T-cell (primary cell): Measurements from ENCODE around the gene EBNA1BP2. TPM values are rescaled to one million over a fixed set of nuclear protein-coding genes. Genes with fewer than 3 reads are reported as not detected.
"Not testable (repeated sequence)": the region's sequence is repeated elsewhere in the genome, so short reads cannot be mapped to it uniquely, and the experiment has no call there.

ENCODE experiments used
- ATAC-seq, 4 experiments: fragments of 200-7000 bp in 3 of 4; fragments of 150-1000 bp in 1 of 4; cut with Tn5 transposase; replicated peaks in 1 of 4; 1 replicate in 3 of 4; 2 replicates in 1 of 4; pipeline ENCODE4 v1.10.0; 2021; ENCODE audit warnings: moderate library complexity in 3 of 4, mild to moderate bottlenecking in 2 of 4, moderate number of reproducible peaks in 1 of 4
- CTCF ChIA-PET, 2 donors: fragments of 300-600 bp; sonication (Branson Sonifier 250); formaldehyde crosslinking; loops; one replicate each; lab custom pipeline; 2022; ENCODE audit warnings: antibody characterized with exemption in 2 of 2; lab: Charles Lee
- POLR2A ChIA-PET, 2 donors: fragments of 300-600 bp; sonication (Branson Sonifier 250); formaldehyde crosslinking; loops; one replicate each; lab custom pipeline; 2022; ENCODE audit warnings: antibody characterized with exemption in 2 of 2; lab: Charles Lee
- DNase-seq, 35 experiments: peaks; one replicate each; pipeline versions ENCODE4 v3.0.0 to v3.0.0-alpha.2; 2013 to 2023
- H3K27ac ChIP-seq: one replicate; pipeline ENCODE4 v1.5.1; 2013; ENCODE audit warnings: low read length
- H3K27me3 ChIP-seq, 2 experiments: replicated peaks in 1 of 2; 1 replicate in 1 of 2; 2 replicates in 1 of 2; pipeline versions ENCODE4 v1.6.1 to v1.7.0; 2013; ENCODE audit warnings: low read length in 1 of 2, mixed read lengths in 1 of 2; ENCODE audit not compliant: control insufficient read depth in 2 of 2, insufficient read depth in 2 of 2; ENCODE audit errors: extremely low read depth in 1 of 2
- H3K36me3 ChIP-seq, 2 donors: 1 replicate in 1 of 2; 2 replicates in 1 of 2; pipeline versions ENCODE4 v1.6.1 to v1.7.0; 2013; ENCODE audit warnings: low read length in 1 of 2; ENCODE audit not compliant: control insufficient read depth in 2 of 2, insufficient read depth in 1 of 2; ENCODE audit errors: extremely low read depth in 1 of 2
- H3K4me1 ChIP-seq, 2 experiments: 1 replicate in 1 of 2; 2 replicates in 1 of 2; pipeline versions ENCODE4 v1.6.1 to v1.7.0; 2013; ENCODE audit warnings: low read length in 2 of 2, mixed read lengths in 1 of 2; ENCODE audit not compliant: insufficient read depth in 2 of 2, control insufficient read depth in 1 of 2; ENCODE audit errors: extremely low read depth in 1 of 2
- H3K4me3 ChIP-seq, 2 donors: 1 replicate in 1 of 2; 2 replicates in 1 of 2; pipeline versions ENCODE4 v1.5.1 to v1.7.0; 2013; ENCODE audit warnings: mild to moderate bottlenecking in 2 of 2, low read length in 1 of 2, moderate library complexity in 1 of 2; ENCODE audit not compliant: control insufficient read depth in 1 of 2; ENCODE audit errors: extremely low read depth in 1 of 2
- H3K9me3 ChIP-seq: 2 replicates; pipeline ENCODE4 v1.7.0; 2013
- H3K27ac Mint-ChIP-seq, 2 donors: one replicate each; pipeline ENCODE4 v1.8.0; 2020 to 2021; ENCODE audit warnings: mild to moderate bottlenecking in 2 of 2, mixed read lengths in 2 of 2
- H3K27me3 Mint-ChIP-seq, 2 donors: one replicate each; pipeline ENCODE4 v1.8.0; 2021 to 2022; ENCODE audit warnings: mixed read lengths in 2 of 2
- H3K36me3 Mint-ChIP-seq: one replicate; pipeline ENCODE4 v1.8.0; 2021; ENCODE audit warnings: mixed read lengths
- H3K4me1 Mint-ChIP-seq, 3 donors: one replicate each; pipeline ENCODE4 v1.8.0; 2020 to 2022; ENCODE audit warnings: mixed read lengths in 3 of 3, mild to moderate bottlenecking in 1 of 3
- H3K4me3 Mint-ChIP-seq, 3 donors: one replicate each; pipeline ENCODE4 v1.8.0; 2020 to 2022; ENCODE audit warnings: mild to moderate bottlenecking in 3 of 3, mixed read lengths in 3 of 3, moderate library complexity in 3 of 3
- H3K9me3 Mint-ChIP-seq, 3 donors: one replicate each; pipeline ENCODE4 v1.8.0; 2020 to 2022; ENCODE audit warnings: mixed read lengths in 3 of 3
- WGBS: methylation state at CpG from one replicate; pipeline ENCODE4 v1.1.5; 2013; ENCODE audit warnings: missing lambda C conversion rate; ENCODE audit not compliant: insufficient coverage; 5-methylcytosine and 5-hydroxymethylcytosine counted together
- total RNA-seq, 35 experiments: library from RNA in 6 of 35; stranded (reverse) in 6 of 35; fragments of 120-200 nt in 1 of 35; gene quantifications; one replicate each; pipeline versions ENCODE4 v1.2.1 to v1.2.4 and lab custom pipeline; 2013 to 2026

Gene EBNA1BP2
- total RNA-seq, 5 donors from 2014 or later (not counting 1 experiment from before 2014, with no cell fraction given), result 18.4 to 38.1 (median 31.2) TPM

DNA sequence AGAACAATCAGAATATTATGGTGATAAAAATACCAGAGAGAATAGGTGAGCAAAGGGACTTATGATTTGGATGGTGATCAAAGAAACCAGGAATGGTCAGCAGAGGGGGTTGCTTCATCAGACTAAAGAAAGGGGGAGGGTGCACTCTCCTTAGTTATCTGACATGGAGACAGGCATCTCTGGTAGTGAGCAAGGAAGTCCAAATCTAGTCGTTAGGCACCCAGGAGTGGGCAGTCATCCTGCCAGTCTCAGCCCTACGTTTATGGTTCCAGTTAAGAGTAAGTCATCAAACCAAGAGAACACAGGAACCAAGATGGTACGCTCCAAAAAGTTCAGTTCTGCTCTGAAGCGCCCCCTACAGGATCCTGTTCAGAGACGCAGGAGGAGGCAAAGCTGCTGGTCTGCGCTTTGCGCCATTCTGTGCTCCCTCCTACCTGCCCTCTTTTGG lies 28.6 kb downstream of the EBNA1BP2 start:
- H3K4me1 ChIP-seq, result peaks cover 0 to 8% of the 10 kb centered on the region in 2 experiments
- ATAC-seq, result no peak
- H3K27ac Mint-ChIP-seq, result no peak overlapping the region
- WGBS, result 44% methylated on average over 7 of the region's 7 CpGs
- POLR2A ChIA-PET, result no interaction called here
- peaks cover 0 to 10% (median 2%) of the 10 kb centered on the region in 3 donors for H3K9me3 Mint-ChIP-seq
- H3K4me1 Mint-ChIP-seq, result peaks cover 2 to 8% (median 6%) of the 10 kb centered on the region in 3 donors
- H3K27me3 Mint-ChIP-seq, result peaks cover 46 to 61% of the 10 kb centered on the region in 2 donors
- H3K36me3 Mint-ChIP-seq, result no peaks in the 10 kb centered on the region
- no peaks in the 10 kb centered on the region for H3K9me3 ChIP-seq
- no peaks in the 10 kb centered on the region for H3K36me3 ChIP-seq
- H3K27ac ChIP-seq, result no peak overlapping the region
- H3K27me3 ChIP-seq, result peaks cover 0 to 37% of the 10 kb centered on the region in 2 experiments
- H3K4me3 Mint-ChIP-seq, result no peak overlapping the region
- no peak for DNase-seq
- CTCF ChIA-PET, result no interaction called here
- H3K4me3 ChIP-seq, result no peak overlapping the region

DNA sequence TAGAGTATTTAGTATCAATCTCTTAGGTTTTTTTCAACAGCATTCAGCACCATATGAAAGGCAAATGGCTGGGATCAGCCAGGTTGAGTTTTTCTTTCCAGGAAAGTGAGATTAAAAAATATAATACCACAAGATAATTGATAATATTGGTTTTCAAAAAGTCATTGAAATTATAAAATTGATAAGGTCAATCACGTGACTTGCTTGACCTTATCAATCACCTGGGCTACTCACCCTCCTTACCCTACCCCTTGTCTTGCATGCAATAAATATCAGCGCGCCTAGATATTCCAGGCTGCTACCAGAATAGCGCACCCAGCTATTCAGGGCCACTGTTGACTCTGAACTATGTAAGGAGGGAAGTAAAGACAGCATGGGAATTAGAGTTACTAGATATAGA lies 31.5 kb downstream of the EBNA1BP2 start:
- POLR2A ChIA-PET, result no interaction called here
- peaks cover 35 to 49% of the 10 kb centered on the region in 2 donors for H3K27me3 Mint-ChIP-seq
- H3K36me3 ChIP-seq, result no peaks in the 10 kb centered on the region
- H3K36me3 Mint-ChIP-seq, result no peaks in the 10 kb centered on the region
- H3K9me3 Mint-ChIP-seq, result peaks cover 0 to 10% (median 2%) of the 10 kb centered on the region in 3 donors
- WGBS, result no CpG with 5 or more reads among the region's 4 CpGs
- H3K4me3 Mint-ChIP-seq, result no peak overlapping the region
- H3K4me1 ChIP-seq, result no peaks in the 10 kb centered on the region
- H3K27ac Mint-ChIP-seq, result no peak overlapping the region
- H3K4me3 ChIP-seq, result no peak overlapping the region
- no peak for ATAC-seq
- H3K27ac ChIP-seq, result no peak overlapping the region
- no peaks in the 10 kb centered on the region for H3K4me1 Mint-ChIP-seq
- no peaks in the 10 kb centered on the region for H3K9me3 ChIP-seq
- peaks cover 0 to 23% of the 10 kb centered on the region in 2 experiments for H3K27me3 ChIP-seq
- no peak for DNase-seq
- CTCF ChIA-PET, result no interaction called here

DNA sequence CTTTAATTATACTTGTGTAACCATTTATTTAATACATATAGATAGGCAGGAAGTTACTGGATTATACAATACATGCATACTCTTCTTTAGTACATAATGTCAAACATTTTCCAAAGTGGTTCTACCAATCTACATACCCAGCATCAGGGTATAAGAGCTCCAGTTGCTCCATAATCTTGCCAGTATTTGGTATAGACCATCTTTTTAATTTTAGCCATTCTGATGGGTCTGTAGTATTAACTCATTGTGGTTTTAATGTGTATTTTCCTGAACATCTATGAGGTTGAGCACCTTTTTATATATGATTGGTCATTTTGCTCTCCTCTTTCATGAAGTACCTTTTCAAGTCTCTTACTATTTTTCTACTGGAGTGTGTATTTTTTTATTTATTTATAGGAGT lies 32.1 kb downstream of the EBNA1BP2 start:
- no peaks in the 10 kb centered on the region for H3K4me1 ChIP-seq
- Mint-ChIP-seq H3K4me3 (no peak overlapping the region), H3K9me3 (peaks cover 0 to 10% (median 2%) of the 10 kb centered on the region in 3 donors), H3K4me1 (no peaks in the 10 kb centered on the region), H3K36me3 (no peaks in the 10 kb centered on the region), H3K27ac (no peak overlapping the region), H3K27me3 (peaks cover 32 to 46% of the 10 kb centered on the region in 2 donors)
- H3K27ac ChIP-seq, result no peak overlapping the region
- no peak for ATAC-seq
- H3K9me3 ChIP-seq, result no peaks in the 10 kb centered on the region
- CTCF ChIA-PET, result no interaction called here
- H3K4me3 ChIP-seq, result no peak overlapping the region
- no peaks in the 10 kb centered on the region for H3K36me3 ChIP-seq
- no peak for DNase-seq
- peaks cover 0 to 27% of the 10 kb centered on the region in 2 experiments for H3K27me3 ChIP-seq
- POLR2A ChIA-PET, result no interaction called here

DNA sequence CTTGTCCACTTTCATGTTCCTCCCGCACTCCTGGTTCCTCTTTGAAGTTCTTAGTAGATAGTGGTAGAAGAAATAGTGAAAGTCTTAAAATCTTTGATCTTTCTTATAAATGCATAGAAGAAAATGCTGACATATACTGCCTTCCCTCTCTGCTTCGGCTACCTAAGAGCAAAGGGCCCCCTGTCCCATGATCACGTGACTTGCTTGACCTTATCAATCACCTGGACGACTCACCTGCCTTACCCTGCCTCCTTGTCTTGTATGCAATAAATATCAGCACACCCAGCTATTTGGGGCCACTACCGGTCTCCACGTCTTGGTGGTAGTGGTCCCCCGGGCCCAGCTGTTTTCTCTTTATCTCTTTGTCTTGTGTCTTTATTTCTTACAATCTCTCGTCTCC lies 32.8 kb downstream of the EBNA1BP2 start:
- peaks cover 0 to 22% of the 10 kb centered on the region in 2 experiments for H3K27me3 ChIP-seq
- H3K27ac Mint-ChIP-seq, H3K4me1 ChIP-seq, CTCF ChIA-PET, DNase-seq, POLR2A ChIA-PET, H3K4me1 Mint-ChIP-seq, H3K36me3 Mint-ChIP-seq, H3K9me3 ChIP-seq, ATAC-seq, H3K36me3 ChIP-seq, H3K4me3 Mint-ChIP-seq, H3K4me3 ChIP-seq, H3K27ac ChIP-seq: not testable (repeated sequence)
- WGBS, result 73% methylated on average over 2 of the region's 8 CpGs
- peaks cover 32 to 39% of the 10 kb centered on the region in 2 donors for H3K27me3 Mint-ChIP-seq
- peaks cover 0 to 10% (median 2%) of the 10 kb centered on the region in 3 donors for H3K9me3 Mint-ChIP-seq

DNA sequence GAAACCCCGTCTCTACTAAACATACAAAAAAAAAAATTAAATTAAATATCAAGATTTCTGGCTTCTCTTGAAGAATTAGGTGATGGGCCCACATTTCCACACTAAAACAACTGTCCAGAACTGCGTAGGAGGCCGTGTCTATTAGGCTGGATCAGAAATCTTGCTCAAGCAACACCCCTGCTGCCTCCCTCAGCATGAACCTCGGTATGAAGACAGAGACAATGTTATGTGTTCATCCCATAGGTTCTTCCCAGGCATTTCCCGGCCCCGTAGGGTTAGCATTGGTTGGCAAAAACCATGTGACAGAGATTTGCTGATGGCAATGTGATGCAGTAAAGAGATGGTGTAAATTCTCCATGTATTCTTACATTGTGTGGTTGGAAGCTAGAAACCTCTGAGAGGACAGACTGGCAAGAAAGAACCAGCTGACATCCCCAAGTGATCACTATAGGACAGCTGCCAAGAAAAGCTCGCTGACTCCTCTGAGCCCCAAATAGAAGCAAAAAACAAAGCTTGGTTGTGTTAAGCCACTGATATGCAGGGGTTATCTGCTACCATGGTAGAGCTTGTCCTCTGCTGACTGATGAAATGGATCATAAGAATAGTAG lies 34.5 kb downstream of the EBNA1BP2 start:
- H3K4me1 ChIP-seq, result no peaks in the 10 kb centered on the region
- H3K4me3 ChIP-seq, result no peak overlapping the region
- no peaks in the 10 kb centered on the region for H3K36me3 ChIP-seq
- H3K9me3 ChIP-seq, result no peaks in the 10 kb centered on the region
- Mint-ChIP-seq H3K9me3 (peaks cover 0 to 10% (median 2%) of the 10 kb centered on the region in 3 donors), H3K4me3 (no peak overlapping the region), H3K27me3 (peaks cover 24 to 26% of the 10 kb centered on the region in 2 donors), H3K36me3 (no peaks in the 10 kb centered on the region), H3K27ac (no peak overlapping the region), H3K4me1 (no peaks in the 10 kb centered on the region)
- no peak for DNase-seq
- WGBS, result 81% methylated on average over 3 of the region's 7 CpGs
- H3K27ac ChIP-seq, result no peak overlapping the region
- no peak for ATAC-seq
- ChIA-PET POLR2A (no interaction called here), CTCF (no interaction called here)
- H3K27me3 ChIP-seq, result peaks cover 0 to 18% of the 10 kb centered on the region in 2 experiments

DNA sequence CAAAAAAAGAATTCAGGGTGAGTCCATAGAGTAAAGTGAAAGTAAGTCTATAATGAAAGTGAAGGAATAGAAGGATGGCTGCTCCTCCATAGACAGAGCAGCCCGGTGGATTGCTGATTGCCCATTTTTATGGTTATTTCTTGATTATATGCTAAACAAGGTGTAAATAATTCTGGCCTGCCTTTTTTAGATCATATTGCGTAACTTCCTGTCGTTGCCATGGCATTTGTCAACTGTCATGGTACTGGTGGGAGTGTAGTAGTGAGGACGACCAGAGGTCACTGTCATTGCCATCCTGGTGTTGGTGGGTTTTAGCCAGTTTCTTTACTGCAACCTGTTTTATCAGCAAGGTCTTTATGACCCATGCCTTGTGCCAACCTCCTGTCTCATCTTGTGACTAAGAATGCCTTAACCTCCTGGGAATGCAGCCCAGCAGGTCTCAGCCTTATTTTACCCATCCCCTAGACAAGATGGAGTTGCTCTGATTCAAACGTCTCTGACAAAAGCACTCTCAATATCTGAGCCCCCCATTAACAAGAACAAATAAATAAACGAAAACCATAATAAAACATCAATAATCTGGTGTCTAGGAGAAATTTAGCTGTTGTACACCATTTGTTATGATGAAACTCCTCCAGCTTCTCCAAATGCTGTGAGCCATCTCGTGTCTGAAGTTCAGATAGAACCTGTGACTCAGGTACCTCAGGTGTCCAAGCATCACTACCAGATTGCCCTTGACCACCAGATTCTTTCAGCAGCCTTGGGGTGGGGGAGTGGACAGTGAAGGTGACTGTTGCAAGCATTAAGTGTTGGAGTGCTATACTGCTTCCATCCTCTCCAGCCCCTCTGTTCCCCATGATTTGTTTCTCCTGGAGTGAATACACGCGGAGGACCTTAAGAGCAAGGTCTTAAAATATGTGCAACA lies 36.0 kb downstream of the EBNA1BP2 start:
- no peak overlapping the region for H3K27ac ChIP-seq
- DNase-seq (no peak), ATAC-seq (no peak)
- H3K4me3 ChIP-seq, result no peak overlapping the region
- POLR2A ChIA-PET, result no interaction called here
- Mint-ChIP-seq H3K9me3 (peaks cover 0 to 10% (median 2%) of the 10 kb centered on the region in 3 donors), H3K36me3 (no peaks in the 10 kb centered on the region), H3K4me3 (no peak overlapping the region), H3K4me1 (no peaks in the 10 kb centered on the region), H3K27ac (no peak overlapping the region), H3K27me3 (peaks cover 26 to 30% of the 10 kb centered on the region in 2 donors)
- H3K4me1 ChIP-seq, result no peaks in the 10 kb centered on the region
- H3K27me3 ChIP-seq, result peaks cover 0 to 15% of the 10 kb centered on the region in 2 experiments
- H3K9me3 ChIP-seq, result no peaks in the 10 kb centered on the region
- WGBS, result 93% methylated on average over 3 of the region's 9 CpGs
- H3K36me3 ChIP-seq, result no peaks in the 10 kb centered on the region
- CTCF ChIA-PET, result no interaction called here
